H9 (cell line): Measurements from ENCODE around the gene RAP1GAP2. TPM values are rescaled to one million over a fixed set of nuclear protein-coding genes. Genes with fewer than 3 reads are reported as not detected.

Experiments
- DNase-seq: peaks from one replicate; pipeline ENCODE4 v3.0.0-alpha.2; 2017
- H2AFZ ChIP-seq: one replicate; pipeline ENCODE4 v1.6.1; 2013; ENCODE audit warnings: mild to moderate bottlenecking, low read length, control low read depth, moderate library complexity
- H2AK5ac ChIP-seq: 2 replicates; pipeline ENCODE4 v1.6.1; 2013; ENCODE audit warnings: low read length, control low read depth, mixed read lengths; ENCODE audit not compliant: insufficient read length
- H2BK120ac ChIP-seq: one replicate; pipeline ENCODE4 v1.6.1; 2013; ENCODE audit warnings: low read depth, mild to moderate bottlenecking, low read length, control low read depth, inconsistent platforms; ENCODE audit not compliant: poor library complexity, severe bottlenecking
- H2BK12ac ChIP-seq: 2 replicates; pipeline ENCODE4 v1.6.1; 2013; ENCODE audit warnings: low read length, control low read depth, mixed read lengths, low read depth; ENCODE audit not compliant: insufficient read length
- H2BK15ac ChIP-seq: 2 replicates; pipeline ENCODE4 v1.6.1; 2013; ENCODE audit warnings: low read depth, low read length, control low read depth
- H2BK20ac ChIP-seq: one replicate; pipeline ENCODE4 v1.6.1; 2013; ENCODE audit warnings: low read depth, mild to moderate bottlenecking, low read length, control low read depth, inconsistent platforms; ENCODE audit not compliant: poor library complexity, severe bottlenecking
- H2BK5ac ChIP-seq: 2 replicates; pipeline ENCODE4 v1.6.1; 2013; ENCODE audit warnings: low read length, control low read depth, mixed read lengths; ENCODE audit not compliant: insufficient read length
- H3K14ac ChIP-seq: 2 replicates; pipeline ENCODE4 v1.6.1; 2013; ENCODE audit warnings: low read length, control low read depth; ENCODE audit not compliant: insufficient read depth
- H3K18ac ChIP-seq: 2 replicates; pipeline ENCODE4 v1.6.1; 2013; ENCODE audit warnings: low read depth, mild to moderate bottlenecking, mixed read lengths, low read length, control low read depth; ENCODE audit not compliant: insufficient read length
- H3K23ac ChIP-seq: 2 replicates; pipeline ENCODE4 v1.6.1; 2013; ENCODE audit warnings: low read length, control low read depth, mixed read lengths, low read depth; ENCODE audit not compliant: insufficient read length
- H3K23me2 ChIP-seq: 2 replicates; pipeline ENCODE4 v1.6.1; 2013; ENCODE audit warnings: low read depth, mild to moderate bottlenecking, mixed read lengths, low read length, control low read depth; ENCODE audit not compliant: insufficient read length, poor library complexity, severe bottlenecking
- H3K27ac ChIP-seq: 2 replicates; pipeline ENCODE4 v1.5.1; 2013; ENCODE audit warnings: low read length, control low read depth, mixed read lengths, low read depth; ENCODE audit not compliant: insufficient read length
- H3K27me3 ChIP-seq: 2 replicates; pipeline ENCODE4 v1.6.1; 2013; ENCODE audit warnings: low read length, control low read depth, inconsistent platforms; ENCODE audit not compliant: insufficient read depth
- H3K4ac ChIP-seq: 2 replicates; pipeline ENCODE4 v1.6.1; 2013; ENCODE audit warnings: low read depth, mild to moderate bottlenecking, control low read depth, inconsistent platforms, low read length, moderate library complexity
- H3K4me1 ChIP-seq: 2 replicates; pipeline ENCODE4 v1.6.1; 2013; ENCODE audit warnings: low read length, control low read depth, inconsistent platforms; ENCODE audit not compliant: insufficient read depth
- H3K4me2 ChIP-seq: 2 replicates; pipeline ENCODE4 v1.6.1; 2013; ENCODE audit warnings: low read length, control low read depth, mixed read lengths; ENCODE audit not compliant: insufficient read length, insufficient read depth
- H3K56ac ChIP-seq: 2 replicates; pipeline ENCODE4 v1.6.1; 2013; ENCODE audit warnings: low read depth, mild to moderate bottlenecking, mixed read lengths, low read length, control low read depth; ENCODE audit not compliant: insufficient read length
- H3K79me1 ChIP-seq: 2 replicates; pipeline ENCODE4 v1.6.1; 2013; ENCODE audit warnings: low read depth, mild to moderate bottlenecking, moderate library complexity, low read length, control low read depth, inconsistent platforms; ENCODE audit not compliant: insufficient read depth, poor library complexity, severe bottlenecking
- H3K79me2 ChIP-seq: 2 replicates; pipeline ENCODE4 v1.6.1; 2013; ENCODE audit warnings: low read length, control low read depth, inconsistent platforms; ENCODE audit not compliant: insufficient read depth
- H3K9ac ChIP-seq: 2 replicates; pipeline ENCODE4 v1.6.1; 2013; ENCODE audit warnings: low read length, control low read depth, mixed read lengths; ENCODE audit not compliant: insufficient read length; ENCODE audit errors: extremely low read depth
- H3K9me3 ChIP-seq: one replicate; pipeline ENCODE4 v1.6.1; 2013; ENCODE audit warnings: low read depth, low read length, inconsistent platforms; ENCODE audit not compliant: control insufficient read depth
- H3T11ph ChIP-seq: one replicate; pipeline ENCODE4 v1.6.1; 2013; ENCODE audit warnings: mild to moderate bottlenecking, low read length, control low read depth, inconsistent platforms
- H4K20me1 ChIP-seq: one replicate; pipeline ENCODE4 v1.6.1; 2013; ENCODE audit not compliant: control insufficient read depth, insufficient read length, insufficient read depth
- H4K5ac ChIP-seq: 2 replicates; pipeline ENCODE4 v1.6.1; 2013; ENCODE audit warnings: low read depth, mild to moderate bottlenecking, mixed read lengths, low read length, control low read depth; ENCODE audit not compliant: insufficient read length
- H4K8ac ChIP-seq: replicated peaks from 2 replicates; pipeline ENCODE4 v1.6.1; 2013; ENCODE audit warnings: low read length, control low read depth, mixed read lengths, low read depth; ENCODE audit not compliant: insufficient read length
- H4K91ac ChIP-seq: 2 replicates; pipeline ENCODE4 v1.6.1; 2013; ENCODE audit warnings: low read depth, mild to moderate bottlenecking, moderate library complexity, mixed read lengths, low read length, control low read depth; ENCODE audit not compliant: insufficient read length
- H3K27ac Mint-ChIP-seq, 3 experiments: 2 replicates in 2 of 3; 3 replicates in 1 of 3; pipeline ENCODE4 v1.8.0; 2020 to 2021; ENCODE audit warnings: mixed read lengths in 3 of 3, mild to moderate bottlenecking in 1 of 3, moderate library complexity in 1 of 3
- H3K27me3 Mint-ChIP-seq: 2 replicates; pipeline ENCODE4 v1.8.0; 2021; ENCODE audit warnings: low read depth, mild to moderate bottlenecking, moderate library complexity, mixed read lengths
- H3K36me3 Mint-ChIP-seq, 3 experiments: 2 replicates in 2 of 3; 3 replicates in 1 of 3; pipeline ENCODE4 v1.8.0; 2020 to 2021; ENCODE audit warnings: low read depth in 3 of 3, mixed read lengths in 3 of 3; ENCODE audit not compliant: insufficient read depth in 1 of 3
- H3K4me1 Mint-ChIP-seq, 2 experiments: 2 replicates each; pipeline ENCODE4 v1.8.0; 2020; ENCODE audit warnings: mixed read lengths in 2 of 2
- H3K4me3 Mint-ChIP-seq, 2 experiments: 2 replicates in 1 of 2; 3 replicates in 1 of 2; pipeline ENCODE4 v1.8.0; 2020 to 2021; ENCODE audit warnings: mild to moderate bottlenecking in 2 of 2, mixed read lengths in 2 of 2, moderate library complexity in 1 of 2
- H3K9me3 Mint-ChIP-seq, 2 experiments: 2 replicates in 1 of 2; 3 replicates in 1 of 2; pipeline ENCODE4 v1.8.0; 2020; ENCODE audit warnings: mild to moderate bottlenecking in 2 of 2, mixed read lengths in 2 of 2, moderate library complexity in 1 of 2
- CTCF ChIP-seq: fragments of 200-600 bp; sonication (generic); conservative IDR thresholded peaks from 3 replicates; pipeline ENCODE4 v1.8.0; 2021; ENCODE audit warnings: antibody characterized with exemption, mild to moderate bottlenecking
- WGBS: extraction: QIAGEN DNeasy Blood & Tissue Kit; methylation state at CpG from one replicate; pipeline ENCODE4 v1.1.7; 2013; ENCODE audit warnings: missing lambda C conversion rate, low lambda C conversion rate, mixed read lengths; ENCODE audit not compliant: insufficient read length; ENCODE audit errors: extremely low coverage; 5-methylcytosine and 5-hydroxymethylcytosine counted together
- total RNA-seq: library from RNA; stranded (reverse); gene quantifications from 2 replicates; pipeline ENCODE4 v1.2.1, GENCODE V29; 2021

RAP1GAP2 gene
- total RNA-seq, 1 experiment from 2014 or later, result 33.8 TPM

DNA sequence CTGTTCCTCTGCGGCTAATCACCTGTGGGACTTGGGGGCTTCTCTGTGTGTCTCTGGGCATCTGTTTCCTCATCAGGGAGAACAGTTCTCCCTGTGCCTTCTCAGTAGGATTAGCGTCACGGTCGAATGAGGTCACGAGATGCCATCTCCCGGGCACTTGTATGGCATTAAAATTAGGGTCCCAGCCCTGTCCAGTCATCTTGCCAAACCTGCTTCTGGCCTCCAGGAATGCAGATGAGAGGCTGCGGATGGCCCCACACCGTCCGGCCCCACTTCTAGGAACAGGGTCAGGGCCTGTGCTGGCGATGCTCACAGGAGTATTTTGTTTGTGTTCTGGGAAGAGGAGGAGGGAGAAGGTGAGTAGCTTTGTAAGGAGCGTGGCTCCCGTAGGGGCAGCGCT, 208.7 kb downstream of the RAP1GAP2 start:
- Histone ChIP-seq H3K79me1 (no peaks in the 10 kb centered on the region), H2AFZ (no peak overlapping the region)

More for the DNA sequence above, 208.7 kb downstream of the RAP1GAP2 start:
- H3K18ac ChIP-seq, result no peak overlapping the region
- H3T11ph ChIP-seq, result no peak overlapping the region
- H2AK5ac ChIP-seq, result no peak overlapping the region
- no CpG with 5 or more reads among the region's 13 CpGs for WGBS
- no peaks in the 10 kb centered on the region for H3K79me2 ChIP-seq
- no peaks in the 10 kb centered on the region for H3K9me3 Mint-ChIP-seq
- H3K36me3 Mint-ChIP-seq, result peaks cover 3 to 44% (median 12%) of the 10 kb centered on the region in 3 experiments; a peak in 5 of 7 replicates
- no peaks in the 10 kb centered on the region for H4K20me1 ChIP-seq
- no peak overlapping the region for H2BK120ac ChIP-seq
- H3K9me3 ChIP-seq, result no peaks in the 10 kb centered on the region
- no peaks in the 10 kb centered on the region for H3K27me3 Mint-ChIP-seq
- H3K23ac ChIP-seq, result no peak overlapping the region
- H3K4me1 Mint-ChIP-seq, result no peaks in the 10 kb centered on the region
- H3K23me2 ChIP-seq, result no peaks in the 10 kb centered on the region
- H2BK12ac ChIP-seq, result no peak overlapping the region
- H3K27me3 ChIP-seq, result no peaks in the 10 kb centered on the region
- H3K9ac ChIP-seq, result no peak overlapping the region
- H4K91ac ChIP-seq, result no peak overlapping the region
- TF ChIP-seq CTCF, result no peak
- no peak overlapping the region for H3K56ac ChIP-seq
- no peak overlapping the region for H3K14ac ChIP-seq
- no peak overlapping the region for H4K8ac ChIP-seq
- H3K4me2 ChIP-seq, result no peak overlapping the region
- no peak overlapping the region; a peak in 1 of 5 replicates for H3K4me3 Mint-ChIP-seq
- H3K4me1 ChIP-seq, result no peaks in the 10 kb centered on the region
- H2BK5ac ChIP-seq, result no peak overlapping the region
- no peak for DNase-seq
- peak overlapping the region in 2 of 3 experiments; percentile 48 to 82; a peak in 3 of 7 replicates for H3K27ac Mint-ChIP-seq
- no peak overlapping the region for H3K4ac ChIP-seq
- H2BK20ac ChIP-seq, result no peak overlapping the region
- no peak overlapping the region for H3K27ac ChIP-seq
- H4K5ac ChIP-seq, result no peak overlapping the region
- no peak overlapping the region for H2BK15ac ChIP-seq
